ENCODE measurements around the gene FOXF1.

DNA sequence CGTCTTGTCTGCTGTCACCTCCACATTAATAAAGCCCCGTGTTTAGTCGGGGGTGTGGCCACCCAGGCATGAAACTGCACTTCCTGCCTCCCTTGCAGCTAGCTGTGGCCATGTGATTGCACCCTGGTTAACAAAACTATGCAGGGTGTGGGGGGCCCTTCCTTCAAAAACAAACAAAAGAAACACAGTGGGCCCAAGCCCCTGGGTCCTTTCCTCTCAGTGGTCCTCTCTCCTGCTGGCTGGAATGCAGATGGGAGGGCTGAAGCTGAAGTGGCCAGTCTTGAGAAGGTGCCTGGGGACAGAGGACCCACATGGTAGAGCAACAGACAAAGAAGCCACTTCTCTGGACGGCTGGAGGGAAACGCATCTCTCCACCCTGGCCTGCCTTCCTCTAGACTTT lies 38.0 kb upstream of the FOXF1 start:
- TF ChIP-seq HNRNPK (IDR thresholded peaks at IDR 0.05; ENCODE audit: low read depth, low read length, poor library complexity, severe bottlenecking), result no peak
- TF ChIP-seq, protein P1, sequence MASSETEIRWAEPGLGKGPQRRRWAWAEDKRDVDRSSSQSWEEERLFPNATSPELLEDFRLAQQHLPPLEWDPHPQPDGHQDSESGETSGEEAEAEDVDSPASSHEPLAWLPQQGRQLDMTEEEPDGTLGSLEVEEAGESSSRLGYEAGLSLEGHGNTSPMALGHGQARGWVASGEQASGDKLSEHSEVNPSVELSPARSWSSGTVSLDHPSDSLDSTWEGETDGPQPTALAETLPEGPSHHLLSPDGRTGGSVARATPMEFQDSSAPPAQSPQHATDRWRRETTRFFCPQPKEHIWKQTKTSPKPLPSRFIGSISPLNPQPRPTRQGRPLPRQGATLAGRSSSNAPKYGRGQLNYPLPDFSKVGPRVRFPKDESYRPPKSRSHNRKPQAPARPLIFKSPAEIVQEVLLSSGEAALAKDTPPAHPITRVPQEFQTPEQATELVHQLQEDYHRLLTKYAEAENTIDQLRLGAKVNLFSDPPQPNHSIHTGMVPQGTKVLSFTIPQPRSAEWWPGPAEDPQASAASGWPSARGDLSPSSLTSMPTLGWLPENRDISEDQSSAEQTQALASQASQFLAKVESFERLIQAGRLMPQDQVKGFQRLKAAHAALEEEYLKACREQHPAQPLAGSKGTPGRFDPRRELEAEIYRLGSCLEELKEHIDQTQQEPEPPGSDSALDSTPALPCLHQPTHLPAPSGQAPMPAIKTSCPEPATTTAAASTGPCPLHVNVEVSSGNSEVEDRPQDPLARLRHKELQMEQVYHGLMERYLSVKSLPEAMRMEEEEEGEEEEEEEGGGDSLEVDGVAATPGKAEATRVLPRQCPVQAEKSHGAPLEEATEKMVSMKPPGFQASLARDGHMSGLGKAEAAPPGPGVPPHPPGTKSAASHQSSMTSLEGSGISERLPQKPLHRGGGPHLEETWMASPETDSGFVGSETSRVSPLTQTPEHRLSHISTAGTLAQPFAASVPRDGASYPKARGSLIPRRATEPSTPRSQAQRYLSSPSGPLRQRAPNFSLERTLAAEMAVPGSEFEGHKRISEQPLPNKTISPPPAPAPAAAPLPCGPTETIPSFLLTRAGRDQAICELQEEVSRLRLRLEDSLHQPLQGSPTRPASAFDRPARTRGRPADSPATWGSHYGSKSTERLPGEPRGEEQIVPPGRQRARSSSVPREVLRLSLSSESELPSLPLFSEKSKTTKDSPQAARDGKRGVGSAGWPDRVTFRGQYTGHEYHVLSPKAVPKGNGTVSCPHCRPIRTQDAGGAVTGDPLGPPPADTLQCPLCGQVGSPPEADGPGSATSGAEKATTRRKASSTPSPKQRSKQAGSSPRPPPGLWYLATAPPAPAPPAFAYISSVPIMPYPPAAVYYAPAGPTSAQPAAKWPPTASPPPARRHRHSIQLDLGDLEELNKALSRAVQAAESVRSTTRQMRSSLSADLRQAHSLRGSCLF (CRISPR knock-in tag; IDR thresholded peaks at IDR 0.05; ENCODE audit: borderline replicate concordance), result no peak
- TF ChIP-seq POLR2AphosphoS5 (IDR thresholded peaks at IDR 0.05; ENCODE audit: low read depth, low read length), result no peak
- no peak for TF ChIP-seq ZFP90 (CRISPR knock-in tag; IDR thresholded peaks at IDR 0.05; ENCODE audit: borderline replicate concordance)
- no peak for TF ChIP-seq POLR2A (IDR thresholded peaks at IDR 0.05; ENCODE audit: insufficient read depth in 1 of 2, low read depth in 2 of 2, low read length in 2 of 2)
- TF ChIP-seq ZNF44 (CRISPR knock-in tag; IDR thresholded peaks at IDR 0.05), result no peak
- TF ChIP-seq PHF5A (CRISPR knock-in tag; IDR thresholded peaks at IDR 0.05; ENCODE audit: low read depth, unreplicated experiment), result no peak
- TF ChIP-seq ZNF101 (CRISPR knock-in tag; IDR thresholded peaks at IDR 0.05; ENCODE audit: borderline replicate concordance, low read depth), result no peak
- no peak for TF ChIP-seq CBX1 (IDR thresholded peaks at IDR 0.05; ENCODE audit: low read depth)
- TF ChIP-seq, protein P2, sequence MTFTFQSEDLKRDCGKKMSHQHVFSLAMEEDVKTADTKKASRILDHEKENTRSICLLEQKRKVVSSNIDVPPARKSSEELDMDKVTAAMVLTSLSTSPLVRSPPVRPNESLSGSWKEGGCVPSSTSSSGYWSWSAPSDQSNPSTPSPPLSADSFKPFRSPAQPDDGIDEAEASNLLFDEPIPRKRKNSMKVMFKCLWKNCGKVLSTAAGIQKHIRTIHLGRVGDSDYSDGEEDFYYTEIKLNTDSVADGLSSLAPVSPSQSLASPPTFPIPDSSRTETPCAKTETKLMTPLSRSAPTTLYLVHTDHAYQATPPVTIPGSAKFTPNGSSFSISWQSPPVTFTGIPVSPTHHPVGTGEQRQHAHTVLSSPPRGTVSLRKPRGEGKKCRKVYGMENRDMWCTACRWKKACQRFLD (CRISPR knock-in tag; IDR thresholded peaks at IDR 0.05; ENCODE audit: borderline replicate concordance), result no peak

Measured in HepG2 (cell line).